ENCODE data around the gene IMMP2L.

IMMP2L gene

DNA sequence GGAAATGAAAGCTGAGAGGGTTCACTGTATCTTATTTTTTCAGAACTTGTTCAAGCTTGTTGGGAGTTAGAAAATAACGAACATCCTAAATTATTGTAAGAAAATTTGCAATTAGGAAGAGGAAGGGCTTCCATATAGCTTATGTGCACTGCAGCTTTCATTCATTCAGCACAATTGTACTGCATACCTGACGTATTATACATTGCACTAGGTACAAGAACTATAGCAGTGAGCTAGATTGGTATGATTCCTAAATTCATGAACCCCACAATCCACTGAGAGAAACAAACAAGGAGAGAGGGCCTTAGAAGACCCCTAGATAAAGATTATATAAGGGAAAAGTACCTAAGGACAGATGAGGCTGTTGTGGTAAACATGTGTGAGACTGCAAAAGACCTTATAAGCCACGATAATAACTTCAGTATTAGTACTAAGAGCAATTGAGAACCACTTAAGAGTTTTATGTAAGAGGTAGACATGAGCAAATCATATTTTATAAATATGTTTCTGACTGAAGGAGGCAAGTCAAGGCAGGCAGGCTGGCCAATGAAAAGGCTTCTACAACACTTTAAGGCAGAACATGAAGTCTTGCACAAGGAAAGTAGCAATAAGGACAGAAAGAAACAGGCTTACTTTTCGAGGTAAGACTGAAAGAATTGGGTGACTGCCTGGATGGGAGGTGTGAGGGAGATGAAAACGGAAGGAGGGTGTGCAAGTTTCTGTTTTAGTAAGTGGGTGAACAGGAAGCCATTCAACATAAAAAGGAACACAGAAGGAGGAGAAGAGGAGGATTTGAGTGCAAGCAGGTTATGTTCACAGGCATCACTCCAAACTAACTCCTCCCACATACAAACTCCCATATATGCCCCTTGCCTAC lies 549.3 kb downstream of the IMMP2L start:
- no peak for DNase-seq

- no peak for DNase-seq
These were observed 550.1 kb downstream of the IMMP2L start for GRCh38 chr7:111012149-111012548.

- no peak for DNase-seq
These were observed 550.8 kb downstream of the IMMP2L start for GRCh38 chr7:111011520-111011919.

DNA sequence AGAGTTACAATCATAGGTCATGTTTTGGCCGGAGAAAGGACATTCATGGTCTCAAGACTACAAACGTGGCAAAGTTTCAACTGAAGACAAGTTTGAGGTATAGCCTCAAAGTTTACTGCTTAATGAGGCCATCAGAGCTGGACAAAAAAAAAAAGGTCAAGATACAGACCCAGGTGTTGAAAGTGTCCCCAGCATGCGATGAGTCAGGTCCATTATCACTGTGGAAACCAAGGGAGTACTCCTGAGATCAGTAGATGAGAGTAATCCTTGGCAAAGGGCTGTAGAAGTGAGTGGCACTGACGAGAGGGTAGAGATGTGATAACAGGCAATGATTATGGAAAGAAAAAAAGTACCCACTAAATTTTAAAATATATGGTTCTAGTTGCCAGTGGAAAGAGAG lies 551.5 kb downstream of the IMMP2L start:
- DNase-seq, result no peak

- DNase-seq, result no peak
These were observed 552.7 kb downstream of the IMMP2L start for GRCh38 chr7:111009526-111010040.

GRCh38 chr7:111006691-111007090 lies 555.6 kb downstream of the IMMP2L start:
- no peak for DNase-seq

DNA sequence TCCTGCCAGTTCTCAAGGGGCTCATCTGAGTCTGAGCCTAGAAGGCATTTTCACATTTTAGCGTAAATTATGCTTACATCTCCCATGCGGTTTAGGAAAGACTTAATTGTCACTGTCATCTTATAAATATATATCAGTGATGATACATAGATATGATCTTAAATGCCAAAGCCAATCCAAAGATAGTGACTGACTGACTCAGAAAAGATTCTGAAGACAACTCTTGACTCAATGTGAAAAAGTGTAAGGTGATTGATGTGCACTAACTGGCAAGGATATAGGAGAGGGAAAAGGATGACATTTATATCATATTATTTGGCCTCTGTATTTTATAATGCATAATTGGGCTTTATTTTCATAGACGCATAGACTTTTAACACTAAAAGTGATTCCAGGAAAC lies 556.3 kb downstream of the IMMP2L start:
- DNase-seq, result no peak

DNA sequence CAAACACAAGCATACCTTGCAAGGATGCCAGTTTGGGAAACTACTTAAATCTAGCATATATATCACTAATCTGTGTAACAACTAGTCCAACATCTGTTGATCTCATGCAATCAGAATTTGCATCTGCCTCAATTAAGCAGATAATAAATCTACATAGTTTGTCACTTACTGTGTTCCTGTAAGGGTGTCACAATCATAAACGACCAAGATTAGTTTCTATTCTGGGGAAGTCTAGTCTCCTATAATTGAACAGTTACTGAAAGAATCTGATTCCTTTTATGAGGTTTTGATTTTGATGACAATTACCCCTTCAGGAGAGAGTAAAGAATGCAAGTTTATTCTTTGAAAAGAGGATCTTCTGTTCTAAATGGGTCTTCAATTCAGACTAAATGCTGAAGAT lies 556.8 kb downstream of the IMMP2L start:
- no peak for DNase-seq

DNA sequence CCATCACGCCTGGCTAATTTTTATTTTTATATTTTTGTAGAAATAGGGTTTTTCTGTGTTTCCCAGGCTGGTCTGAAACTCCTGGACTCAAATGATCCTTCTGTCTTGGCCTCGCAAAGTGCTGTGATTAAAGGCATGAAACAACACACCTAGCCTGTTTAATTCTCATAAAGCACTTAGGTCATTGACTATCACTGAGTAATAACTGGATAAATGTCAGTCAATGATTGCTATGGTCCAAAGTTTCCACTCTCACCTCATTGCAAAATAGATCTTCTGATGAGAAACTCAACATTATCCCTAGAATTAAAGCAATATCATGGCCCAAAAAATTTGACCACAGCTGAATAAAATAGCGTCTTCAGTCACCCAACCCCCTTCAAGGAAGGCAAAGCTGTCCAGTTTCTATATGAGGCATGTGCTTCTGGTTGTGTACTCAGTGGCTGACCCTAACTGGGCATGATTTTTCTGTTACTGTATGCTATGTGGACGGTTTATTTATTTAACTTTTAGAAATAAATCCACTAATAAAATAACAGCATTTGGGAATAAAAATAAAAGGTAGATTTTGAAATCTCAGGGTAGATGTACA lies 557.9 kb downstream of the IMMP2L start:
- no peak for DNase-seq

DNA sequence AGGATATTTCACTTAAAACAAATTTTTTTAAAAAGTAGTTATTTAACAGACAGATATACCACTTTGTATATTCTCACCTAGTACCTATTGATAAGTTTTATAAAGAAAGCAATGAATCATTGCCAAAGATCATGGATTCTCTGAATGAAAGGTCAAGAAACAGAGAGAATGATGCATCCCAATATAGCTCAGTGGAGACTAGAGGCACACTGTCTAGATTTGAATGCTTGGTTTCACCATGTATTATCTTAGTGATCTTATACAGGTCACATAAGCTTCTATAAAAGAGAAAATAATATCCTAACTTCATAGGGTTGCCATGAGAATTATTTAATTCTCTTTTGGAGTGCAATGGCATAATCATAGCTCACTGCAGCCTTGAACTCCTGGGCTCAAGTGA lies 558.4 kb downstream of the IMMP2L start:
- no peak for DNase-seq

GRCh38 chr7:110994028-110994967 lies 568.0 kb downstream of the IMMP2L start:
- DNase-seq, result no peak

DNA sequence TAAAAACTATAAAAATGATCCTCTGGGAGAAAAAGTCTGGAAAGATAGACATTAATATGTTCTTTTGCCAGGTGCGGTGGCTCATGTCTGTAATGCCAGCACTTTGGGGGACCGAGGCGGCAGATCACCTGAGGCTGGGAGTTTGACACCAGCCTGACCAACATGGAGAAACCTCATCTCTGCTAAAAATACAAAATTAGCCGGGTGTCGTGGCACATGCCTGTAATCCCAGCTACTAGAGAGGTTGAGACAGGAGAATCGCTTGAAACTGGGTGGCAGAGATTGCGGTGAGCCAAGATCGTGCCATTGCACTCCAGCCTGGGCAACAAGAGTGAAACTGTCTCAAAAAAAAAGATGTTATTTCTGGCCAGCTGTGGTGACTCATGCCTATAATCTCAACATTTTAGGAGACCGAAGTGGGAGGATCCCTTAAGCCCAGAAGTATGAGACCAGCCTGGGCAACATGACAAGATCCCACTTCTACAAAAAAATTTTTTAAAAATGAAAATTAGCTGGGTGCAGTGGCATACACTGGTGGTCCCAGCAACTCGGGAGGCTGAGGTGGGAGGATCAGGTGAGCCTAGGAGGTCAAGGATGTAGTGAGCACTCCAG lies 573.3 kb downstream of the IMMP2L start:
- DNase-seq, result no peak

DNA sequence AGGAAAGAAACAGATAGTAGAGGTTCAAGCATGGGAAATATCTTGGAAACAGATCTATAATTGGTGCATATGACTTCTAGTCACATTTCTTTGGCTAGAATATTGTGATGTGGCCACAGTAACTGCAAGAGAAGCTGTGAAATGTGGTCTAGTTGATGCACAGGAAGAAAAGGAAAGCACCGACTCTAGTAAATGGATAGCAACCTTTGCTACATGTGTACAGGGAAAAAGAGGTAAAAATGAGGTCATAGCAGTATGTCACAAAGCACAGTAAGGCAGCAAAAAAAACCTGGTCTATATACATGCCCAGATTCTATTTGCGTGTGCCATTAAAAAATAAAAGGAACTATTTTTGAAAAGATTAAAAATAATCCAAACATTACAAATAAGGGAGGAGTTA lies 573.9 kb downstream of the IMMP2L start:
- DNase-seq, result no peak

DNA sequence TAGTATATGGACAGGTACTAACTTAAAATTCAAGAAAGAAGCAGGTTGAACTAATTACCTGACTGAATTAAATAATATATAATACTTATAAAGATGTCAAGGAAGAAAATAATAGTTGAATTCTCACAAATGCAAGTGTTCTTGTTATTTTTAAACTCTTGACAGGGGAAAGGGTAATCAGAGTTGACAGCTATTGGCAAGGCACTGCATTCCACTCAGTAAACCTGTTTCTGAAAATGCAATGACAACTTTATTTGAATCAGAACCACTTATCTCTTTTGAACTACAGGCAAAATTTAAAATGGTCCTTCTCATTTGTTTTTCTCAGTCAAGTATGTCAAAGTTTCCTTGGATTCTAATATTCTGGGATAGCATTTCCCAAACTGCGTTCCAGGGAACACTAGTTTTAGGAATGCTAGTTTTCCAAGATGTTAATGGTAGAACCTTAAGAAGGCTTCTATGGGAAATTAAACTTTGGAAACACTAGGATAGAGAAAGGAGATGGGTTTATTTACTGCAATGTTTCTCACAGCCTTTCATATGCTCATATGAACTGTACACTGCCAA lies 575.1 kb downstream of the IMMP2L start:
- DNase-seq, result no peak

DNA sequence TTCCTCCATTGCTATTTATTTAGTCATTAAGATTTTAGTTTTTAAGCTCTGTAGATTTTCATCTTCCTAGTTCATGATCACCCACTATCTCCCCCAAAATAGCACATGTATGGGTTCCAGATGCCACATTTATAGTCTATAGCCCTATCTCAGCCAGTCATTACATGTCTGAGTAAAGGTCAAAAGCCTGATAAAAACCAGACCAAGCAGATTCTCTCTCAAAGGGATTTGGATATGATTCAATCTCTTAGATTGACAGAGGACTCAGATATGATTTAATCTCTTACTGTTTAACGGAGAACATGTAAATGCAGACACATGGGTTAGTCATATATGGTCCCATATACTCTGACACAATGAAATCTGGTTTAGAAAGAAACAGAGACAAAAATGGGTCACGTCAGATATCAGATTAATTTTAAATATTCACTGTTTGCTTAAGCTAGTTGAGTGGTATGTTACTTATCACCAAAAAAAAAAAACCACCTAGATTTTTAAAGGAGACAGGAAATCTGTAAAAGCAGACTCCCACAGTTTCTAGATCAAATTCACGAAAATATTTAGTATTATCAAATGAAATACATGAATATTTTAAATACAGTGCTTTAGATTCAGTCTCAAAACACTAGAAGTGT lies 578.4 kb downstream of the IMMP2L start:
- no peak for DNase-seq

GRCh38 chr7:110977127-110977737 lies 585.1 kb downstream of the IMMP2L start:
- DNase-seq, result no peak

DNA sequence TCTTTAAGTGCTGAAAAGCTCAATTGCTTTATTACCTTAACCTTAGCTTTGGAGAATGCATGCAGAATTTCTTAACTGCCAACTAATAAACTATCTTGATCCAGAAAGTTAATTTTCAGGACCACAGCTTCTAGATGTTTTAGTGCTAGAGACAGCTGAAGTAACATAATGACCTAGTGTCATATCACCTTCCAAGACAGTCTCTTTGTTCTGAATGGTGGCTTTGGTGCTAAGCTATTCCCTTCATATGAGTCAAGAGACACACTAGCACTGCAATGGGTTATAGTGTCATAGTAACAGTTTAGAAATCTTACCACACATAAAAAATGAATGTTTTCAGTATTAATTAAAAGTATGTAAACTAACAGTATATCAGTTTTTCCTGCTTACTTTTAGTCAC lies 586.8 kb downstream of the IMMP2L start:
- DNase-seq, result no peak

- DNase-seq, result no peak
These were observed 587.9 kb downstream of the IMMP2L start for GRCh38 chr7:110974441-110974840.

DNA sequence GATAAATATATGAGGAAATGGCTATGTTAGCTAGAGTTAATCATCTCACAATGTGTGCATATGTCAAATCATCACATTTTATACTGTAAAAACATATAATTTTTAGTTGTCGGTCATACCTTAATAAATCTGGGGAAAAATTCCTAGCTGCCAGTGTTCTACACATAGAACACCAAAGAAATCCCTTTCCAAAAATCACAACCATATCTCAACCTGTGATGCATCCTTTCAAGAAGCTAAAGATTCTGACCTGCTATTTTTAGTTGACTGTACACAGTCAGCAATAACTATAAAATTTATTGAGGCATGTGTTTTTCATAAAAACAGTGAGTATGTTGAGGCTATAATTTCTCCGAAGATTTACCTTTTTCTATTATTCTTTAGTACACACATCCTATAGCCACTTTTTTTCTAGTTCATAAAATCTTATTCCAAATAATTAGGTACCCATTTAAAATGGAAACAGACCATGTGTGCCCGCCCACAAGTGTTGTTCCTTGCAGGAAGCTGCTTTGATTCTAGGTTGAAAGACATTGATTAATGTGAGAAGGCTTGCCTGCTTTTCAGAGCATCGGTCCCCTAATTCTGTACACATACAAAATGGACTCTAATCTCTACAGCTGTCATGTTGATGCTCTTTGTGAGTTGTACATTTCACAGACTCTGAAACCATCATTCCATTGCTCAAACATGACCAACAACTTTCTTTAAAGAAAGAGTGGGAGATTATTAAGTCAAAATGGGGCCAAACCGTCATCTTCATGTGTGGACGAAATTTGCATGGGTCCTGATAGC lies 588.9 kb downstream of the IMMP2L start:
- no peak for DNase-seq

DNA sequence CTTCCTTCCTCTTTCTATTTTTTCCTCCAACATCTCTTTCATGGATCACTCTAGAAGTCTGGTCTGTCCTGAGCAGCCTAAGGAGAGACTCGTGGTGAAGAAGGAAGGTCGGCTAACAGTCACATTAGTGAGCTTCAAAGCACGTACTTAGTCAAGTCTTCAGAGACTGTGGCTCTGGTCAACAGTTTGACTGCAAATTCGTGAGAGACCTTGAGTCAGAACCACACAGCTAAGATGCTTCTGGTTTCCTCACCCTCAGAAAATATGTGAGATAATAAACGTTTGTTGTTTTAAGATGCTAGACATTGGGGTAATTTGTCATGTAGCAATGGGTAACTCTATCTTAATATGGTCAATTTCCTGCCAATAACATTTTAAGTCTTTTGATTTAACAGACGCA lies 597.5 kb downstream of the IMMP2L start:
- DNase-seq, result no peak

DNA sequence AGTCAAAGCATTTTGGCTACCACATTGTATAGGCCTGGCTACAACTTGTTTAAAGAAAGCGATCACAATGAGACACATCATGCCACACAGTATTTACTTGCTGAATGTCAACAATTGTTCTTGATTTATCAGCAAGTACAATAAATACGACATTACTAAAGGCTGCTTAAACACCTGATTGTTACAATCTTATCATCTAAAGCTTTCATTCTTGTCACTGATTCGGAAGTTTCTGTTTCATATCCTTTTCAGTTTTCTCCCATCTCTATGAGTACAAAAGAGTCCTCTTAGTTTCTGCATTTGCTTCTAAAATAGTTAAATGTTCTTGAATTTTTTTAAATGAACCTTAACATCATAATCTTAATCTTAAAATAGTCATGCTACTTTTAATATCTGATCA lies 599.5 kb downstream of the IMMP2L start:
- DNase-seq, result no peak

Measured in NCI-H2029 (cell line).